Hepatocyte (in vitro differentiated cells): Measurements from ENCODE around the gene NGFR.

ENCODE experiments used
- CTCF ChIP-seq: fragments of 200-600 bp; sonication (generic); IDR thresholded peaks from 2 replicates; pipeline ENCODE4 v1.5.1; 2016; ENCODE audit warnings: antibody characterized with exemption, mild to moderate bottlenecking; ENCODE audit not compliant: poor library complexity
- EZH2 ChIP-seq: fragments of 200-600 bp; sonication (generic); IDR thresholded peaks from 2 replicates; pipeline ENCODE4 v1.6.1; 2016; ENCODE audit warnings: antibody characterized with exemption, mild to moderate bottlenecking, borderline replicate concordance
- EZH2phosphoT487 ChIP-seq: fragments of 200-600 bp; sonication (generic); IDR thresholded peaks from one replicate; pipeline ENCODE4 v1.6.1; 2018; ENCODE audit warnings: antibody characterized with exemption, mild to moderate bottlenecking, low read depth, moderate library complexity; ENCODE audit not compliant: unreplicated experiment, severe bottlenecking

- TF ChIP-seq CTCF, result no peak
- TF ChIP-seq EZH2, result no peak
- no peak for TF ChIP-seq EZH2phosphoT487
Observed at GRCh38 chr17:49450181-49450580, 44.9 kb upstream of the NGFR start.
